Endothelial cell of umbilical vein (primary cell): ENCODE results near the gene BICD2. TPM values are rescaled to one million over a fixed set of nuclear protein-coding genes. Genes with fewer than 3 reads are reported as not detected.

Experiments
- BruUV-seq: library from RNA; stranded (reverse); fragments of 400-500 nt; replicated peaks from 2 replicates; lab custom pipeline; 2021; lab: Mats Ljungman, UMichigan
- CTCF ChIA-PET: fragments of 300-600, 350-600 bp; sonication (Branson Sonifier 250); formaldehyde crosslinking; loops from one replicate; lab custom pipeline; 2021; ENCODE audit warnings: antibody characterized with exemption, inconsistent platforms; lab: Charles Lee
- POLR2A ChIA-PET: fragments of 300-600, 350-600 bp; sonication (Branson Sonifier 250); formaldehyde crosslinking; loops from one replicate; lab custom pipeline; 2021; ENCODE audit warnings: antibody characterized with exemption, inconsistent platforms; lab: Charles Lee
- DNase-seq: peaks from one replicate; pipeline ENCODE4 v3.0.0-alpha.2; 2011; ENCODE audit warnings: low read depth, low spot score
- FAIRE-seq: peaks from 2 replicates; lab custom pipeline; 2011; peaks lifted over from hg19 to GRCh38; lab: Jason Lieb, UNC
- H2AFZ ChIP-seq: 2 replicates; pipeline ENCODE4 v1.6.0; 2012; ENCODE audit warnings: low read depth, low read length, control low read depth, inconsistent platforms
- H3K27ac ChIP-seq: 2 replicates; pipeline ENCODE4 v1.5.1; 2011; ENCODE audit warnings: low read depth, mild to moderate bottlenecking, control low read depth, low read length, moderate library complexity; ENCODE audit not compliant: insufficient read depth
- H3K27me3 ChIP-seq, 2 experiments: 2 replicates each; pipeline versions ENCODE4 v1.6.0 to v1.6.1; 2011; ENCODE audit warnings: low read length in 2 of 2, mixed read lengths in 1 of 2; ENCODE audit not compliant: control insufficient read depth in 2 of 2, insufficient read depth in 2 of 2
- H3K36me3 ChIP-seq, 2 experiments: 2 replicates in 1 of 2; 3 replicates in 1 of 2; pipeline ENCODE4 v1.5.1; 2011; ENCODE audit warnings: low read length in 2 of 2, mild to moderate bottlenecking in 1 of 2, moderate library complexity in 1 of 2; ENCODE audit not compliant: control insufficient read depth in 2 of 2, insufficient read depth in 2 of 2; ENCODE audit errors: extremely low read depth in 1 of 2
- H3K4me1 ChIP-seq: 3 replicates; pipeline ENCODE4 v1.5.1; 2011; ENCODE audit warnings: mild to moderate bottlenecking, low read length; ENCODE audit not compliant: control insufficient read depth, insufficient read depth; ENCODE audit errors: extremely low read depth
- H3K4me2 ChIP-seq: 2 replicates; pipeline ENCODE4 v1.6.1; 2011; ENCODE audit warnings: low read length, control low read depth, mixed read lengths; ENCODE audit not compliant: insufficient read depth
- H3K4me3 ChIP-seq, 3 experiments: fragments of 200-600 bp in 1 of 3; sonication (generic), shearing (Covaris generic) in 1 of 3; replicated peaks in 1 of 3; 2 replicates each; pipeline ENCODE4 v1.5.1; 2011 to 2016; ENCODE audit warnings: control low read depth in 3 of 3, low read length in 3 of 3, mild to moderate bottlenecking in 2 of 3, inconsistent platforms in 1 of 3, low read depth in 1 of 3, moderate library complexity in 1 of 3; ENCODE audit not compliant: insufficient read depth in 1 of 3
- H3K79me2 ChIP-seq: 2 replicates; pipeline ENCODE4 v1.6.0; 2012; ENCODE audit warnings: low read length, inconsistent platforms; ENCODE audit not compliant: control insufficient read depth, insufficient read depth
- H3K9ac ChIP-seq: replicated peaks from 2 replicates; pipeline ENCODE3; 2011; ENCODE audit warnings: low read length, control low read depth; ENCODE audit not compliant: insufficient read depth; ENCODE audit errors: extremely low read depth
- H3K9me1 ChIP-seq: replicated peaks from 3 replicates; pipeline ENCODE4 v1.6.0; 2011; ENCODE audit warnings: mild to moderate bottlenecking, low read length; ENCODE audit not compliant: control insufficient read depth, insufficient read depth; ENCODE audit errors: extremely low read depth
- H3K9me3 ChIP-seq: replicated peaks from 2 replicates; pipeline ENCODE4 v1.5.1; 2012; ENCODE audit warnings: low read length, inconsistent platforms; ENCODE audit not compliant: control insufficient read depth, insufficient read depth
- H4K20me1 ChIP-seq: replicated peaks from 2 replicates; pipeline ENCODE3; 2011; ENCODE audit warnings: mild to moderate bottlenecking, low read length; ENCODE audit not compliant: control insufficient read depth, insufficient read depth; ENCODE audit errors: extremely low read depth
- MYC ChIP-seq: IDR thresholded peaks from one replicate; pipeline ENCODE4 v1.6.1; 2011; ENCODE audit warnings: mild to moderate bottlenecking, low read depth, low read length
- POLR2AphosphoS5 ChIP-seq: IDR thresholded peaks from 2 replicates; pipeline ENCODE4 v1.6.1; 2012; ENCODE audit warnings: low read depth, mild to moderate bottlenecking, control low read depth, low read length, moderate library complexity; ENCODE audit not compliant: insufficient read depth
- dilution Hi-C: fragments of 300-500 bp; cut with MboI; formaldehyde crosslinking; loops from one replicate; pipeline ENCODE4 v1.15.0; 2019; ENCODE audit warnings: low sequenced_read_pairs; ENCODE audit not compliant: extremely low pct_ligation_motif_present
- intact Hi-C: fragments of 100-400 bp; cut with micrococcal nuclease; formaldehyde crosslinking; loops from one replicate; pipeline ENCODE4 v1.10.0; 2022
- polyA plus RNA-seq, 4 experiments: library from polyadenylated mRNA; depleted of rRNA in 3 of 4; stranded (reverse) in 3 of 4; unstranded in 1 of 4; fragments of >200 nt; gene quantifications; 2 replicates each; pipeline versions ENCODE4 v1.2.1 to v1.2.3, GENCODE V29; 2011 to 2012; ENCODE audit warnings: missing spikeins in 1 of 4
- total RNA-seq: library from RNA; stranded (reverse); gene quantifications from 2 replicates; pipeline ENCODE4 v1.2.3, GENCODE V29; 2021
- TF ChIP-seq, protein P1 (sequence below): IDR thresholded peaks from 2 replicates; pipeline ENCODE4 v1.6.1; 2011; ENCODE audit not compliant: insufficient read depth, insufficient read length

The BICD2 gene
- total and polyA plus RNA-seq, 2 donors (not counting 3 experiments of a cell fraction or from before 2014, with no cell fraction given): 14.3 to 39.3 TPM

DNA sequence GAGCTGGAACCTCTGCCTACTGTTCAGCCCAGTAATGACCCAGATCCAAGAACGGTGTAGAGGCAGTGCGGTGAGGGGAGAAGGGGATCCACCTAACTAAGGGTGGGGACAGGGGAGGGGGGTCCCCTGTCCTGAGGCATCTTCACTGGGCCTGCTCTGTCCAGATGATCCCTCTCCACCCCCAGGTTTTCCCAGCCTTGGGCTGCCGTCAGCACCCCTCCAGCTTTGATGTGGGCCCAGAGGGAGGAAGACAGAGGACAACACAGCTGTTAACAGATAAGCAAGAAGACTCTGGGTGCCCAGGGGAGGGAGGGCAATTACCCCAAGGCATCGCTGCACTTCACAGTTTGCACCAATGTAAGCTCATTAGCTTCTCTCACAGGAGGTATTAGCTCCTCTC, 19.3 kb downstream of the BICD2 start:
- Histone ChIP-seq H3K9me1 (no peaks in the 10 kb centered on the region), H4K20me1 (no peaks in the 10 kb centered on the region), H3K4me3 (no peak overlapping the region), H3K27ac (no peak overlapping the region), H2AFZ (no peak overlapping the region), H3K27me3 (no peaks in the 10 kb centered on the region), H3K4me2 (no peak overlapping the region), H3K9me3 (no peaks in the 10 kb centered on the region), H3K4me1 (peaks cover 29% of the 10 kb centered on the region), H3K9ac (no peak overlapping the region), H3K79me2 (peaks cover 95% of the 10 kb centered on the region), H3K36me3 (no peaks in the 10 kb centered on the region)
- ChIA-PET CTCF (interaction anchor here (0.8 kb wide), 1 partner anchor 28 kb away, joined by 3 read pairs; no protein-coding TSS in a partner anchor), POLR2A (no interaction called here)
- dilution Hi-C loops: no loop called here
- BruUV-seq: no TSS peak
- TF ChIP-seq MYC: no peak
- intact Hi-C loops: no loop called here
- FAIRE-seq (no peak), DNase-seq (no peak)

DNA sequence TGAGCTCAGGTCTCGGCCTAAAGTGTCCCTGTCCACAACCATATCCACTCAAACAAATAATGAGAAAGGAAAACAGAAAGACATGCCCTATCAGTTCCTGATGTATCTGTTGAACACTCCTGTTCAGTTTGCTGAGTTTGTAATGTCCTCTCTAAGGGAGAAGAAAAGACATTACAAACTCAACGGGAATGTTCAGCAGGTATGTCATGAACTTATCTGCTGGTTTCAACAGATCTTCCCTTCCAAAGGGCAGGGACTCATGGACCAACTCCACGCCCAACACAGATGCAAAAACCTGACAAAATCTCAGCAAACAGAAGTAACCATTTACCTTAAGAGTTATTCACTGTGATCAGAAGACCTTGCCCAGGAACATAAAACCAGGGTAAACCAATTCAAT, 23.7 kb downstream of the BICD2 start:
- POLR2A ChIA-PET: no interaction called here
- Histone ChIP-seq H3K36me3 (no peaks in the 10 kb centered on the region), H4K20me1 (no peaks in the 10 kb centered on the region), H3K79me2 (peaks cover 95% of the 10 kb centered on the region), H3K27ac (peak overlapping the region; percentile 86), H3K27me3 (no peaks in the 10 kb centered on the region), H3K9me1 (no peaks in the 10 kb centered on the region), H2AFZ (no peak overlapping the region), H3K4me1 (peaks cover 27% of the 10 kb centered on the region), H3K9ac (peak overlapping the region; percentile 61), H3K4me2 (peak overlapping the region; percentile 66), H3K4me3 (no peak overlapping the region), H3K9me3 (no peaks in the 10 kb centered on the region)
- FAIRE-seq (no peak), DNase-seq (no peak)
- TF ChIP-seq, protein P1, sequence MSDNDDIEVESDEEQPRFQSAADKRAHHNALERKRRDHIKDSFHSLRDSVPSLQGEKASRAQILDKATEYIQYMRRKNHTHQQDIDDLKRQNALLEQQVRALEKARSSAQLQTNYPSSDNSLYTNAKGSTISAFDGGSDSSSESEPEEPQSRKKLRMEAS: no peak
- no peak for TF ChIP-seq POLR2AphosphoS5
- no TSS peak for BruUV-seq
- intact Hi-C loops (loop anchor here (1.0 kb wide), 1 partner anchor 7 kb away; no protein-coding TSS in a partner anchor), dilution Hi-C loops (no loop called here)
- CTCF ChIA-PET: interaction anchor here (1.5 kb wide), 1 partner anchor 24 kb away, joined by 4 read pairs; no protein-coding TSS in a partner anchor
